Trophoblast cell (in vitro differentiated cells and primary cell): Measurements from ENCODE around the gene HPF1.
A peak's percentile ranks its signal among the peaks of the same experiment; 100 is the strongest.
"Not testable (repeated sequence)": the region's sequence is repeated elsewhere in the genome, so short reads cannot be mapped to it uniquely, and the experiment has no call there.

Experiments used
- DNase-seq, 2 donors: peaks; one replicate each; pipeline ENCODE4 v3.0.0-alpha.2; 2016
- H2AFZ ChIP-seq: 2 replicates; pipeline ENCODE4 v1.6.1; 2013; ENCODE audit warnings: low read length, moderate library complexity, mild to moderate bottlenecking; ENCODE audit not compliant: insufficient read depth, poor library complexity
- H2AK5ac ChIP-seq: 2 replicates; pipeline ENCODE4 v1.6.1; 2013; ENCODE audit warnings: mild to moderate bottlenecking, low read length
- H2BK120ac ChIP-seq: 2 replicates; pipeline ENCODE4 v1.6.1; 2013; ENCODE audit warnings: low read length, mild to moderate bottlenecking, moderate library complexity; ENCODE audit not compliant: insufficient read depth, poor library complexity
- H2BK12ac ChIP-seq: 2 replicates; pipeline ENCODE4 v1.6.1; 2013; ENCODE audit warnings: mild to moderate bottlenecking, low read length, moderate library complexity
- H2BK5ac ChIP-seq: 2 replicates; pipeline ENCODE4 v1.6.1; 2013; ENCODE audit warnings: low read length, low read depth, moderate library complexity, mild to moderate bottlenecking; ENCODE audit not compliant: poor library complexity
- H3K14ac ChIP-seq: 2 replicates; pipeline ENCODE4 v1.6.1; 2013; ENCODE audit warnings: mild to moderate bottlenecking, low read length
- H3K18ac ChIP-seq: 2 replicates; pipeline ENCODE4 v1.6.1; 2013; ENCODE audit warnings: mild to moderate bottlenecking, low read length
- H3K23ac ChIP-seq: 2 replicates; pipeline ENCODE4 v1.6.1; 2013; ENCODE audit warnings: low read length
- H3K27ac ChIP-seq: 2 replicates; pipeline ENCODE4 v1.5.1; 2013; ENCODE audit warnings: low read depth, mild to moderate bottlenecking, inconsistent platforms, low read length, moderate library complexity
- H3K27me3 ChIP-seq: 2 replicates; pipeline ENCODE4 v1.6.1; 2013; ENCODE audit warnings: inconsistent platforms, mild to moderate bottlenecking, low read length, moderate library complexity; ENCODE audit not compliant: insufficient read depth
- H3K36me3 ChIP-seq, 2 experiments: 1 replicate in 1 of 2; 2 replicates in 1 of 2; pipeline ENCODE4 v1.6.1; 2013; ENCODE audit warnings: low read length in 2 of 2, mild to moderate bottlenecking in 2 of 2, moderate library complexity in 1 of 2; ENCODE audit not compliant: insufficient read depth in 2 of 2, control insufficient read depth in 1 of 2
- H3K4ac ChIP-seq: 2 replicates; pipeline ENCODE4 v1.6.1; 2013; ENCODE audit warnings: low read depth, mild to moderate bottlenecking, low read length, moderate library complexity
- H3K4me1 ChIP-seq, 2 experiments: 1 replicate in 1 of 2; 2 replicates in 1 of 2; pipeline ENCODE4 v1.6.1; 2013; ENCODE audit warnings: low read length in 2 of 2, mild to moderate bottlenecking in 2 of 2, moderate library complexity in 1 of 2; ENCODE audit not compliant: insufficient read depth in 2 of 2, control insufficient read depth in 1 of 2
- H3K4me2 ChIP-seq: 2 replicates; pipeline ENCODE4 v1.6.1; 2013; ENCODE audit warnings: inconsistent platforms, mild to moderate bottlenecking, low read length, moderate library complexity
- H3K4me3 ChIP-seq: 2 replicates; pipeline ENCODE4 v1.5.1; 2013; ENCODE audit warnings: mild to moderate bottlenecking, low read depth, low read length, inconsistent platforms
- H3K79me1 ChIP-seq: one replicate; pipeline ENCODE4 v1.6.1; 2013; ENCODE audit warnings: low read length
- H3K79me2 ChIP-seq: 2 replicates; pipeline ENCODE4 v1.6.1; 2013; ENCODE audit warnings: low read length, mild to moderate bottlenecking; ENCODE audit not compliant: control insufficient read depth, insufficient read depth, poor library complexity
- H3K9ac ChIP-seq: 2 replicates; pipeline ENCODE4 v1.6.1; 2013; ENCODE audit warnings: mild to moderate bottlenecking, low read length
- H3K9me3 ChIP-seq: 2 replicates; pipeline ENCODE4 v1.6.1; 2013; ENCODE audit warnings: low read depth, mild to moderate bottlenecking, control low read depth, inconsistent platforms, low read length; ENCODE audit not compliant: insufficient read depth
- H4K12ac ChIP-seq: 2 replicates; pipeline ENCODE4 v1.6.1; 2013; ENCODE audit warnings: low read depth, mild to moderate bottlenecking, low read length, moderate library complexity
- H4K8ac ChIP-seq: 2 replicates; pipeline ENCODE4 v1.6.1; 2013; ENCODE audit warnings: low read depth, mild to moderate bottlenecking, low read length, moderate library complexity
- H4K91ac ChIP-seq: one replicate; pipeline ENCODE4 v1.6.1; 2013; ENCODE audit warnings: low read depth, mild to moderate bottlenecking, low read length, moderate library complexity
- WGBS: extraction: QIAGEN DNeasy Blood & Tissue Kit; methylation state at CpG from one replicate; pipeline ENCODE4 v1.1.7; 2013; ENCODE audit warnings: missing lambda C conversion rate; ENCODE audit not compliant: insufficient read length, insufficient coverage; ENCODE audit errors: extremely low coverage; 5-methylcytosine and 5-hydroxymethylcytosine counted together

Gene HPF1

DNA sequence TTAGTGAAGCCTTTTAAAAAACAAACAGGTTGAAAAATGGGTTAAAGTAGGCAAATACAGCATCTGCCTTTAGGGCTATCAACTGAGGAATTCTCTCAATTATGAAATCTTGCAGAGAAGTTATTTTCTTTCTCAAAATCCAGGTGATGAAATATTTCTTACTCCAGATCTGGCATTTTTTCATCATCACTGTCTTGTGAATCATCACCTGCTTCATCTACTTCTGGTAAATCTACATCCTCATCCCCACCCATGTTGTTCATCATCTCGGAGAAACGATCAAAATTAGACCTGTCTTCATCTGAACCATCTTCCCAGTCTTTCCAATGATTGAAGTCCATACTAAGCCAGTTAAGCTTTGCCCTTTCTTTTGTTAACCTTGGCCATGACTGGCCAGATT lies 33.3 kb upstream of the HPF1 start:
- no peak overlapping the region for H2AFZ ChIP-seq
- no peak overlapping the region for H4K12ac ChIP-seq
- no peak overlapping the region for H3K27ac ChIP-seq
- no peak overlapping the region for H3K4me3 ChIP-seq
- no peak overlapping the region for H2BK120ac ChIP-seq
- no peak overlapping the region for H2BK5ac ChIP-seq
- H3K14ac ChIP-seq: no peak overlapping the region
- peak; percentile 60 to 96 for DNase-seq
- no peak overlapping the region for H3K9ac ChIP-seq
- H3K18ac ChIP-seq: no peak overlapping the region
- H4K91ac ChIP-seq: no peak overlapping the region
- no peak overlapping the region for H3K4ac ChIP-seq
- no peak overlapping the region for H2BK12ac ChIP-seq
- no peaks in the 10 kb centered on the region for H3K36me3 ChIP-seq
- H3K23ac ChIP-seq: no peak overlapping the region
- H3K79me1 ChIP-seq: no peaks in the 10 kb centered on the region
- no peaks in the 10 kb centered on the region for H3K27me3 ChIP-seq
- no peaks in the 10 kb centered on the region for H3K79me2 ChIP-seq
- no peak overlapping the region for H3K4me2 ChIP-seq
- peaks cover 2 to 3% of the 10 kb centered on the region in 2 experiments for H3K4me1 ChIP-seq
- no CpG with 5 or more reads among the region's 2 CpGs for WGBS
- H3K9me3 ChIP-seq: no peaks in the 10 kb centered on the region
- H2AK5ac ChIP-seq: no peak overlapping the region
- H4K8ac ChIP-seq: no peak overlapping the region

DNA sequence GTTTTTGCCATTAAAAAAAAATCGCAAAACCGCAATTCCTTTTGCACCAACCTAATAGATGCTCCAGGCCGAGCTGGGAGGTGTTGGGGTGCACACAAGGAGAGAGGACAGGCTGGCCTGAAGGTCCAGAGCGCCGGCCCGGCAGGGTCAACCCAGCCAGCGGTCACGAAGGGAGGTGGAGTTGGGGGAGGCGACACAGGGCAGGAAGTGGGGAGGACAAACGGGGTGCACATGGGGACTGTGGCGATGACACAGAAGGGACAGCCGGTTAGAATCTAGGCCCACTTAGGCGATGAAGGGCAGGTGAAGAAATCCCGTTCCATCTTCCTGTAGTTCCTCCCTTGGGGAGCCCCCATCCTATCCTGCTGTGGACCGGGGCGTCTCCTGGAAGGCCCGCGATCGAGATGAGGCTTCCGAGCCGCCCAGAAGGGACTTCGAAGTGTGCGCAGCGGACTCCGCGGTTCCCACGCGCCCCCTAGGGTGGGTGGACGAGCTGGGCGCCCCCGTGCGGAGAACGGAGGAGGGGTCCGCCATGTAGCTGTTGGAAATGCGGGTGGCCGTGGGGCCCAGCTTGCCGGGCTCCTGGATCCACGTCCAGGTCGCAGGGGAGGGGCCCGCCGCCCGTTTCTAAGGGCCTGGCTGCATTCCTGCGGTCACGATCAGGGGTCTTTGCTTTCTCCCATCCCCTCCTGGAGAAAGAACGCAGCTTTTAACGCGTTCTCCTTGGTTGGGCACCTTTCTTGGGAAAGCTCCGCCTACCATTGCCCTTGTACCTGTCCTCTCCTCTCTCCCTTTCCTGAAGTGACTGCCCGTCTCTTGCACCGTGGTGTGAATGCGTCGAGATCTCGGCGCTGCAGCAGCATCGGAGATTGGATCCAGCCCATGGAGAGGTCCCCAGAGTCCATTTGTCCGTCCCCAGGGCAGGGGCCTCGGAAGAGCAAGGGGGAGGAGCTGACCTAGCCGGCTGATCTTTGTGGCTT lies 17.0 kb upstream of the HPF1 start:
- no peak for DNase-seq
- Histone ChIP-seq H3K14ac (no peak overlapping the region), H2AFZ (no peak overlapping the region), H3K27me3 (no peaks in the 10 kb centered on the region), H3K36me3 (no peaks in the 10 kb centered on the region), H3K4ac (no peak overlapping the region), H2BK12ac (no peak overlapping the region), H3K4me3 (no peak overlapping the region), H3K18ac (no peak overlapping the region), H3K79me1 (no peaks in the 10 kb centered on the region), H2AK5ac (no peak overlapping the region), H3K4me2 (no peak overlapping the region), H2BK120ac (no peak overlapping the region), H4K91ac (no peak overlapping the region), H4K12ac (no peak overlapping the region), H3K23ac (no peak overlapping the region), H3K4me1 (no peaks in the 10 kb centered on the region), H3K9ac (no peak overlapping the region), H3K9me3 (no peaks in the 10 kb centered on the region), H2BK5ac (no peak overlapping the region), H4K8ac (no peak overlapping the region), H3K27ac (no peak overlapping the region), H3K79me2 (no peaks in the 10 kb centered on the region)
- no CpG with 5 or more reads among the region's 58 CpGs for WGBS

GRCh38 chr4:169773889-169774288 lies 16.1 kb upstream of the HPF1 start:
- Histone ChIP-seq H3K4me2 (no peak overlapping the region), H2BK5ac (no peak overlapping the region), H3K14ac (no peak overlapping the region), H3K79me2 (no peaks in the 10 kb centered on the region), H3K9me3 (no peaks in the 10 kb centered on the region), H2BK120ac (no peak overlapping the region), H4K91ac (no peak overlapping the region), H3K27ac (no peak overlapping the region), H3K18ac (no peak overlapping the region), H4K8ac (no peak overlapping the region), H3K4ac (no peak overlapping the region), H3K23ac (no peak overlapping the region), H4K12ac (no peak overlapping the region), H3K79me1 (no peaks in the 10 kb centered on the region), H2AFZ (no peak overlapping the region), H3K4me1 (no peaks in the 10 kb centered on the region), H2BK12ac (no peak overlapping the region), H3K9ac (no peak overlapping the region), H2AK5ac (no peak overlapping the region), H3K36me3 (no peaks in the 10 kb centered on the region), H3K27me3 (no peaks in the 10 kb centered on the region), H3K4me3 (no peak overlapping the region)
- no CpG with 5 or more reads among the region's 7 CpGs for WGBS
- no peak for DNase-seq

DNA sequence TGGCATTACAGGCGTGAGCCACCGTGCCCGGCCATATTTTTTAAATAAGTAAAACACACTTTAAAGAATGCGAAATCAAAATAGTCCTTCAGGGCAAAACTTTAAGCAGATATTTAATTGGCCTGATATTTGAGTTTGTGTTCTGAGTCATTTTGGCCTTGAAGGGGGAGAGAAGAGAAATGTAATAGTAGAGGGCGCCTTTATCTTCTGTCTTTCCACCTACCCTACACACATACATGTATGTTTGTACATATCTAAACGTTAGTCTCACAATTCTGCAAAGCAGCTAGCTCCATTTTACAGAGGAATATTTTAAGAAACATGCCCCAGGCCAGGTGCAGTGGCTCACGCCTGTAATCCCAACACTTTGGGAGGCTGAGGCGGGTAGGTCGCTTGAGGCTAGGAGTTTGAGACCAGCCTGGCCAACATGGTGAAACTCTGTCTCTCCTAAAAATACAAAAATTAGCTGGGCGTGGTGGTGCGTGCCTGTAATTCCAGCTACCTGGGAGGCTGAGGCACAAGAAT lies 13.9 kb upstream of the HPF1 start:
- peak; percentile 92 to 97 for DNase-seq
- H3K27ac ChIP-seq, H4K8ac ChIP-seq, H2BK12ac ChIP-seq, H3K4me2 ChIP-seq, H3K4ac ChIP-seq, H3K79me1 ChIP-seq, H3K79me2 ChIP-seq, H2AK5ac ChIP-seq, H4K12ac ChIP-seq, H3K9ac ChIP-seq, H2AFZ ChIP-seq, H3K4me1 ChIP-seq, H2BK5ac ChIP-seq, H3K27me3 ChIP-seq, H2BK120ac ChIP-seq, H3K4me3 ChIP-seq, H3K9me3 ChIP-seq, H3K18ac ChIP-seq, H3K36me3 ChIP-seq, H3K14ac ChIP-seq, H3K23ac ChIP-seq, H4K91ac ChIP-seq: not testable (repeated sequence)
- WGBS: no CpG with 5 or more reads among the region's 11 CpGs
